GM12878 (cell line): Measurements from ENCODE around the gene COPS6. TPM values are rescaled to one million over a fixed set of nuclear protein-coding genes. Genes with fewer than 3 reads are reported as not detected.

ENCODE experiments used
- CBX5 ChIP-seq: sonication (generic); IDR thresholded peaks from 2 replicates; pipeline ENCODE4 v1.6.1; 2016; ENCODE audit warnings: low read depth, moderate library complexity, mild to moderate bottlenecking, inconsistent platforms
- CEBPB ChIP-seq, 2 experiments: fragments of 150-350 bp in 1 of 2; IDR thresholded peaks; 2 replicates each; pipeline ENCODE4 v1.6.1; 2012 to 2014; ENCODE audit warnings: low read depth in 2 of 2, low read length in 2 of 2, borderline replicate concordance in 1 of 2, inconsistent platforms in 1 of 2
- E4F1 ChIP-seq: fragments of 450-650 bp; IDR thresholded peaks from 2 replicates; pipeline ENCODE4 v1.6.1; 2018; ENCODE audit warnings: borderline replicate concordance, mild to moderate bottlenecking; ENCODE audit not compliant: partially characterized antibody
- IKZF2 ChIP-seq, 2 experiments: fragments of 450-650 bp; IDR thresholded peaks; 2 replicates each; pipeline ENCODE4 v1.6.1; 2017; ENCODE audit warnings: mild to moderate bottlenecking in 2 of 2, moderate library complexity in 2 of 2
- KAT2A ChIP-seq: conservative IDR thresholded peaks from 2 replicates; pipeline ENCODE4 v1.6.1; 2011; ENCODE audit warnings: low read depth, low read length; ENCODE audit not compliant: control insufficient read depth
- KDM1A ChIP-seq: fragments of 200-600 bp; sonication (generic); IDR thresholded peaks from 2 replicates; pipeline ENCODE4 v1.6.1; 2016; ENCODE audit warnings: borderline replicate concordance
- MLLT1 ChIP-seq: fragments of 450-650 bp; IDR thresholded peaks from 2 replicates; pipeline ENCODE4 v1.6.1; 2016; ENCODE audit warnings: mild to moderate bottlenecking
- MXI1 ChIP-seq: fragments of 150-350 bp; IDR thresholded peaks from 2 replicates; pipeline ENCODE4 v1.6.1; 2011; ENCODE audit warnings: low read depth, mild to moderate bottlenecking, inconsistent platforms, low read length, improper control_type of control experiment
- MYC ChIP-seq: IDR thresholded peaks from 2 replicates; pipeline ENCODE4 v1.6.1; 2011; ENCODE audit warnings: mild to moderate bottlenecking, low read length, moderate library complexity, inconsistent platforms; ENCODE audit not compliant: insufficient read depth, insufficient replicate concordance, insufficient read length, severe bottlenecking
- NFIC ChIP-seq: IDR thresholded peaks from 2 replicates; pipeline ENCODE4 v1.6.1; 2012; ENCODE audit warnings: low read depth, mild to moderate bottlenecking, inconsistent platforms, low read length, moderate library complexity
- PAX5 ChIP-seq: IDR thresholded peaks from 2 replicates; pipeline ENCODE4 v1.6.1; 2011; ENCODE audit warnings: low read depth, low read length, borderline replicate concordance
- SREBF1 ChIP-seq: IDR thresholded peaks from 2 replicates; pipeline ENCODE4 v1.6.1; 2012; ENCODE audit warnings: mild to moderate bottlenecking, low read length
- TCF12 ChIP-seq: IDR thresholded peaks from 2 replicates; pipeline ENCODE4 v1.6.1; 2011; ENCODE audit warnings: low read depth, mild to moderate bottlenecking, low read length
- ZZZ3 ChIP-seq: IDR thresholded peaks from 2 replicates; pipeline ENCODE4 v1.6.1; 2011; ENCODE audit warnings: low read depth; ENCODE audit not compliant: control insufficient read depth, insufficient read length
- polyA plus RNA-seq, 11 experiments: library from polyadenylated mRNA; depleted of rRNA in 4 of 11; unstranded in 6 of 11; stranded (reverse) in 5 of 11; fragments of >200 nt; fragmentation: Nextera tagmentation in 4 of 11; fragmentation: Illumina TruSeq in 1 of 11; extraction: Ambion mirVana in 4 of 11; extraction: Trizol in 1 of 11; gene quantifications; 1 replicate in 1 of 11; 2 replicates in 10 of 11; pipeline versions ENCODE4 v1.2.1 to v1.2.3, GENCODE V29; 2011 to 2016; ENCODE audit warnings: inconsistent platforms in 2 of 11, missing spikeins in 2 of 11, low read depth in 1 of 11
- total RNA-seq, 4 experiments: library from RNA; depleted of rRNA in 3 of 4; stranded (reverse); fragments of >200 nt in 3 of 4; fragmentation: Illumina TruSeq in 1 of 4; extraction: Trizol in 1 of 4; gene quantifications; 2 replicates each; pipeline versions ENCODE4 v1.2.1 to v1.2.3, GENCODE V29; 2013 to 2021
- TF ChIP-seq, protein P1 (sequence below): IDR thresholded peaks from 2 replicates; pipeline ENCODE4 v1.6.1; 2011; ENCODE audit warnings: low read depth, low read length, improper control_type of control experiment, borderline replicate concordance
- TF ChIP-seq, protein P2 (sequence below): fragments of 450-650 bp; IDR thresholded peaks from 2 replicates; pipeline ENCODE4 v1.6.1; 2017; ENCODE audit warnings: mild to moderate bottlenecking, moderate library complexity
- TF ChIP-seq, protein P3 (sequence below): fragments of 450-650 bp; IDR thresholded peaks from 2 replicates; pipeline ENCODE4 v1.6.1; 2017; ENCODE audit warnings: antibody characterized with exemption, mild to moderate bottlenecking, moderate library complexity

The COPS6 gene
- total and polyA plus RNA-seq, 10 of the 15 experiments (the other 5 are each of a cell fraction or from before 2014, with no cell fraction given): 28.5 to 182 (median 81.5) TPM

DNA sequence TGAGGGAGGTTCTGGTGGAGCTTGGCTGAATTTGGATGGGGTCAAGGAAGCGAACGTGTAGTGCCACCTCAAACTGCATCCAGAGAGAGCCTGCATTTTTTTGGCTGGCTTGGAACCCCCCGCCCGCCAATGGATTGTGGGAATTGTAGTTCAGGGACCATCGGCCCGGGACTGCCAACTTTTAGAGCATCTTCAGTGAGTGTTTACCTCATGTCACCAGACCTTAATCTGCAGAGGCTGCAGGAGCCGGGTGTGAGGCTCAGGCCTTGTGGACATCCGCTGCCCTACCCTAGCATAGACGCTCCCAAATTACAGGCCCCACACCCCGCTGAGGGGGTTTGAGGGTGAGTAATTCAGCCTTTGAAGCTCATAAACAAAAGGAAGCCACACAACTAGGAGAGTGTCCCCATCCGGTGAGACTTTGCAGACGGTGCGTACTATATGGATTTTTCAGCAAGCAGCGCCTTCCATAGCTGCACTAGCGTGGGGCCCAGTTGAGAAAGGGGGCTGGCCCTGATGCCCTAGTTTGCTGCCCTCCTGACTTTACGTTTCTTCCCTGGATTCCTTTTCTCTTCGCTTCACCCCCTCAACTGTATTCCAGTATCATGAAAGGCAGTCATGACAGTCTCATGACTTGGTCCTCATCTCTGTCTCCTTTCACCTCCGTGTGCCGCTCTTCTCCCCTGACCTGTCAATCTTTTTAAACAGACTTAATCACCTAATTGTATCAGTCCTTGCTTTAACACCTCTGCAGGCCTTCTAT is 31.4 kb downstream of the COPS6 start (continued):
- TF ChIP-seq CEBPB (IDR thresholded peaks at IDR 0.05; ENCODE audit: borderline replicate concordance in 1 of 2, low read depth in 2 of 2, low read length in 2 of 2): no peak
- no peak for TF ChIP-seq CBX5
- TF ChIP-seq MLLT1: no peak
- TF ChIP-seq ZZZ3: no peak
- TF ChIP-seq, protein P1, sequence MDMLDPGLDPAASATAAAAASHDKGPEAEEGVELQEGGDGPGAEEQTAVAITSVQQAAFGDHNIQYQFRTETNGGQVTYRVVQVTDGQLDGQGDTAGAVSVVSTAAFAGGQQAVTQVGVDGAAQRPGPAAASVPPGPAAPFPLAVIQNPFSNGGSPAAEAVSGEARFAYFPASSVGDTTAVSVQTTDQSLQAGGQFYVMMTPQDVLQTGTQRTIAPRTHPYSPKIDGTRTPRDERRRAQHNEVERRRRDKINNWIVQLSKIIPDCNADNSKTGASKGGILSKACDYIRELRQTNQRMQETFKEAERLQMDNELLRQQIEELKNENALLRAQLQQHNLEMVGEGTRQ: no peak
- TF ChIP-seq, protein P2, sequence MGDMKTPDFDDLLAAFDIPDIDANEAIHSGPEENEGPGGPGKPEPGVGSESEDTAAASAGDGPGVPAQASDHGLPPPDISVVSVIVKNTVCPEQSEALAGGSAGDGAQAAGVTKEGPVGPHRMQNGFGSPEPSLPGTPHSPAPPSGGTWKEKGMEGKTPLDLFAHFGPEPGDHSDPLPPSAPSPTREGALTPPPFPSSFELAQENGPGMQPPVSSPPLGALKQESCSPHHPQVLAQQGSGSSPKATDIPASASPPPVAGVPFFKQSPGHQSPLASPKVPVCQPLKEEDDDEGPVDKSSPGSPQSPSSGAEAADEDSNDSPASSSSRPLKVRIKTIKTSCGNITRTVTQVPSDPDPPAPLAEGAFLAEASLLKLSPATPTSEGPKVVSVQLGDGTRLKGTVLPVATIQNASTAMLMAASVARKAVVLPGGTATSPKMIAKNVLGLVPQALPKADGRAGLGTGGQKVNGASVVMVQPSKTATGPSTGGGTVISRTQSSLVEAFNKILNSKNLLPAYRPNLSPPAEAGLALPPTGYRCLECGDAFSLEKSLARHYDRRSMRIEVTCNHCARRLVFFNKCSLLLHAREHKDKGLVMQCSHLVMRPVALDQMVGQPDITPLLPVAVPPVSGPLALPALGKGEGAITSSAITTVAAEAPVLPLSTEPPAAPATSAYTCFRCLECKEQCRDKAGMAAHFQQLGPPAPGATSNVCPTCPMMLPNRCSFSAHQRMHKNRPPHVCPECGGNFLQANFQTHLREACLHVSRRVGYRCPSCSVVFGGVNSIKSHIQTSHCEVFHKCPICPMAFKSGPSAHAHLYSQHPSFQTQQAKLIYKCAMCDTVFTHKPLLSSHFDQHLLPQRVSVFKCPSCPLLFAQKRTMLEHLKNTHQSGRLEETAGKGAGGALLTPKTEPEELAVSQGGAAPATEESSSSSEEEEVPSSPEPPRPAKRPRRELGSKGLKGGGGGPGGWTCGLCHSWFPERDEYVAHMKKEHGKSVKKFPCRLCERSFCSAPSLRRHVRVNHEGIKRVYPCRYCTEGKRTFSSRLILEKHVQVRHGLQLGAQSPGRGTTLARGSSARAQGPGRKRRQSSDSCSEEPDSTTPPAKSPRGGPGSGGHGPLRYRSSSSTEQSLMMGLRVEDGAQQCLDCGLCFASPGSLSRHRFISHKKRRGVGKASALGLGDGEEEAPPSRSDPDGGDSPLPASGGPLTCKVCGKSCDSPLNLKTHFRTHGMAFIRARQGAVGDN: no peak
- TF ChIP-seq MXI1: no peak
- no peak for TF ChIP-seq TCF12
- no peak for TF ChIP-seq E4F1
- no peak for TF ChIP-seq KDM1A
- no peak for TF ChIP-seq MYC
- TF ChIP-seq NFIC: no peak
- TF ChIP-seq SREBF1: 0 out of 2 replicates have a peak, but pooled peaks have one; percentile 22
- TF ChIP-seq KAT2A: no peak
- TF ChIP-seq PAX5: no peak
- TF ChIP-seq, protein P3, sequence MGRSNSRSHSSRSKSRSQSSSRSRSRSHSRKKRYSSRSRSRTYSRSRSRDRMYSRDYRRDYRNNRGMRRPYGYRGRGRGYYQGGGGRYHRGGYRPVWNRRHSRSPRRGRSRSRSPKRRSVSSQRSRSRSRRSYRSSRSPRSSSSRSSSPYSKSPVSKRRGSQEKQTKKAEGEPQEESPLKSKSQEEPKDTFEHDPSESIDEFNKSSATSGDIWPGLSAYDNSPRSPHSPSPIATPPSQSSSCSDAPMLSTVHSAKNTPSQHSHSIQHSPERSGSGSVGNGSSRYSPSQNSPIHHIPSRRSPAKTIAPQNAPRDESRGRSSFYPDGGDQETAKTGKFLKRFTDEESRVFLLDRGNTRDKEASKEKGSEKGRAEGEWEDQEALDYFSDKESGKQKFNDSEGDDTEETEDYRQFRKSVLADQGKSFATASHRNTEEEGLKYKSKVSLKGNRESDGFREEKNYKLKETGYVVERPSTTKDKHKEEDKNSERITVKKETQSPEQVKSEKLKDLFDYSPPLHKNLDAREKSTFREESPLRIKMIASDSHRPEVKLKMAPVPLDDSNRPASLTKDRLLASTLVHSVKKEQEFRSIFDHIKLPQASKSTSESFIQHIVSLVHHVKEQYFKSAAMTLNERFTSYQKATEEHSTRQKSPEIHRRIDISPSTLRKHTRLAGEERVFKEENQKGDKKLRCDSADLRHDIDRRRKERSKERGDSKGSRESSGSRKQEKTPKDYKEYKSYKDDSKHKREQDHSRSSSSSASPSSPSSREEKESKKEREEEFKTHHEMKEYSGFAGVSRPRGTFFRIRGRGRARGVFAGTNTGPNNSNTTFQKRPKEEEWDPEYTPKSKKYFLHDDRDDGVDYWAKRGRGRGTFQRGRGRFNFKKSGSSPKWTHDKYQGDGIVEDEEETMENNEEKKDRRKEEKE: no peak
- TF ChIP-seq IKZF2 (IDR thresholded peaks at IDR 0.05): no peak
